Neural cell (in vitro differentiated cells): ENCODE results near the gene PDCD1LG2. TPM values are rescaled to one million over a fixed set of nuclear protein-coding genes. Genes with fewer than 3 reads are reported as not detected.
"Not testable (repeated sequence)": the region's sequence is repeated elsewhere in the genome, so short reads cannot be mapped to it uniquely, and the experiment has no call there.

Experiments
- H2AFZ ChIP-seq: fragments of 200-600, 300-800 bp; sonication (generic), shearing (Covaris generic); 2 replicates; pipeline ENCODE4 v1.6.0; 2014; ENCODE audit warnings: low read depth, mild to moderate bottlenecking, antibody characterized with exemption, low read length, moderate library complexity
- H3F3A ChIP-seq: fragments of 200-600 bp; shearing (Covaris generic); 2 replicates; pipeline ENCODE4 v1.6.1; 2016; ENCODE audit warnings: mild to moderate bottlenecking, moderate library complexity, mixed read lengths, antibody characterized with exemption, low read length; ENCODE audit not compliant: insufficient read depth, poor library complexity, severe bottlenecking
- H3K27ac ChIP-seq: fragments of 200-600, 300-800 bp; sonication (generic), shearing (Covaris generic); 2 replicates; pipeline ENCODE4 v1.5.1; 2014; ENCODE audit warnings: mild to moderate bottlenecking, low read length, moderate library complexity
- H3K27me3 ChIP-seq: fragments of 300-800, 200-600 bp; sonication (generic), shearing (Covaris generic); 2 replicates; pipeline ENCODE4 v1.6.0; 2014; ENCODE audit warnings: mild to moderate bottlenecking, low read depth, low read length, moderate library complexity; ENCODE audit not compliant: insufficient read depth
- H3K36me3 ChIP-seq: fragments of 300-800, 200-600 bp; sonication (generic), shearing (Covaris generic); 2 replicates; pipeline ENCODE4 v1.5.1; 2014; ENCODE audit warnings: mild to moderate bottlenecking, antibody characterized with exemption, low read length, moderate library complexity; ENCODE audit not compliant: insufficient read depth
- H3K4me2 ChIP-seq: fragments of 300-800, 200-600 bp; sonication (generic), shearing (Covaris generic); 2 replicates; pipeline ENCODE4 v1.6.0; 2014; ENCODE audit warnings: mild to moderate bottlenecking, low read length
- H3K4me3 ChIP-seq: fragments of 300-800, 200-600 bp; sonication (generic), shearing (Covaris generic); 2 replicates; pipeline ENCODE4 v1.5.1; 2014; ENCODE audit warnings: mild to moderate bottlenecking, low read length, moderate library complexity
- H3K79me2 ChIP-seq: fragments of 200-600 bp; shearing (Covaris generic); replicated peaks from 2 replicates; pipeline ENCODE4 v1.6.0; 2014; ENCODE audit warnings: mild to moderate bottlenecking, low read length, moderate library complexity; ENCODE audit not compliant: insufficient read depth
- H3K9ac ChIP-seq: fragments of 300-800, 200-600 bp; sonication (generic), shearing (Covaris generic); 2 replicates; pipeline ENCODE4 v1.6.1; 2016; ENCODE audit warnings: mild to moderate bottlenecking, low read length, mixed read lengths
- H3K9me2 ChIP-seq: fragments of 200-600 bp; shearing (Covaris generic); 2 replicates; pipeline ENCODE4 v1.6.1; 2016; ENCODE audit warnings: mild to moderate bottlenecking, low read length, mixed read lengths; ENCODE audit not compliant: insufficient read depth
- H3K9me3 ChIP-seq: fragments of 200-600, 300-800 bp; sonication (generic), shearing (Covaris generic); 2 replicates; pipeline ENCODE4 v1.6.1; 2016; ENCODE audit warnings: mild to moderate bottlenecking, mixed run types, low read length, moderate library complexity, mixed read lengths
- H4K20me1 ChIP-seq: fragments of 200-600 bp; shearing (Covaris generic); 2 replicates; pipeline ENCODE4 v1.6.1; 2016; ENCODE audit warnings: mild to moderate bottlenecking, mixed run types; ENCODE audit not compliant: insufficient read depth
- CTCF ChIP-seq: fragments of 450-650 bp; IDR thresholded peaks from 2 replicates; pipeline ENCODE4 v1.5.1; 2014; ENCODE audit warnings: antibody characterized with exemption, mild to moderate bottlenecking, moderate library complexity; ENCODE audit not compliant: poor library complexity, severe bottlenecking
- EP300 ChIP-seq: fragments of 450-650 bp; conservative IDR thresholded peaks from 2 replicates; pipeline ENCODE4 v1.6.1; 2014; ENCODE audit warnings: antibody characterized with exemption, mild to moderate bottlenecking, moderate library complexity; ENCODE audit not compliant: poor library complexity, severe bottlenecking
- EZH2 ChIP-seq: fragments of 200-600, 300-800 bp; shearing (Covaris generic), sonication (generic); IDR thresholded peaks from 2 replicates; pipeline ENCODE4 v1.6.1; 2014; ENCODE audit warnings: antibody characterized with exemption, low read length, borderline replicate concordance, mild to moderate bottlenecking; ENCODE audit not compliant: insufficient read depth, poor library complexity, severe bottlenecking
- MXI1 ChIP-seq: fragments of 450-650 bp; conservative IDR thresholded peaks from 2 replicates; pipeline ENCODE4 v1.6.1; 2014; ENCODE audit warnings: antibody characterized with exemption, mild to moderate bottlenecking; ENCODE audit not compliant: poor library complexity, severe bottlenecking
- POLR2AphosphoS5 ChIP-seq: IDR thresholded peaks from 2 replicates; pipeline ENCODE4 v1.6.1; 2012
- RAD21 ChIP-seq: fragments of 450-650 bp; conservative IDR thresholded peaks from 2 replicates; pipeline ENCODE4 v1.6.1; 2014; ENCODE audit warnings: antibody characterized with exemption, mild to moderate bottlenecking, moderate library complexity
- REST ChIP-seq: IDR thresholded peaks from 2 replicates; pipeline ENCODE4 v1.6.1; 2012; ENCODE audit warnings: borderline replicate concordance
- SMC3 ChIP-seq: fragments of 450-650 bp; conservative IDR thresholded peaks from 2 replicates; pipeline ENCODE4 v1.6.1; 2014; ENCODE audit warnings: antibody characterized with exemption, mild to moderate bottlenecking, moderate library complexity; ENCODE audit not compliant: poor library complexity
- TAF1 ChIP-seq: IDR thresholded peaks from 2 replicates; pipeline ENCODE4 v1.6.1; 2012; ENCODE audit warnings: low read depth
- polyA minus RNA-seq: library from RNA; depleted of rRNA, polyadenylated mRNA; stranded (reverse); fragments of >200 nt; gene quantifications from 2 replicates; pipeline ENCODE4 v1.2.3, GENCODE V29; 2014
- polyA plus RNA-seq: library from polyadenylated mRNA; depleted of rRNA; stranded (reverse); fragments of >200 nt; gene quantifications from 2 replicates; pipeline ENCODE4 v1.2.3, GENCODE V29; 2014

The PDCD1LG2 gene
- polyA plus RNA-seq: not detected in 2 replicates
- not detected in 2 replicates for polyA minus RNA-seq

- H3F3A ChIP-seq: no peaks in the 10 kb centered on the region
- H3K36me3 ChIP-seq: no peaks in the 10 kb centered on the region
- no peaks in the 10 kb centered on the region for H3K9me2 ChIP-seq
- no peaks in the 10 kb centered on the region for H4K20me1 ChIP-seq
- no peak within 1 kb of the TSS for H3K27ac ChIP-seq
- H3K4me3 ChIP-seq: no peak within 1 kb of the TSS
- H3K9me3 ChIP-seq: no peaks in the 10 kb centered on the region
- no peaks in the 10 kb centered on the region for H3K79me2 ChIP-seq
- no peak within 1 kb of the TSS for H3K9ac ChIP-seq
- TF ChIP-seq REST (no peak), POLR2AphosphoS5 (no peak), RAD21 (no peak), MXI1 (no peak), SMC3 (no peak), EZH2 (no peak), EP300 (no peak), CTCF (no peak), TAF1 (no peak)
- H2AFZ ChIP-seq: no peak within 1 kb of the TSS
- no peaks in the 10 kb centered on the region for H3K27me3 ChIP-seq
- no peak within 1 kb of the TSS for H3K4me2 ChIP-seq
Measured at GRCh38 chr9:5510360-5510931, at the start of gene PDCD1LG2. PDCD1LG2 (plus strand) TSS chr9:5510531; CDS start chr9:5522547, 12,016 bp downstream.

- H3K4me3 ChIP-seq, H4K20me1 ChIP-seq, H3K9me3 ChIP-seq, H3K9ac ChIP-seq, H3K27ac ChIP-seq, H3K79me2 ChIP-seq, H3K27me3 ChIP-seq, H3F3A ChIP-seq, H3K36me3 ChIP-seq, H3K4me2 ChIP-seq, H2AFZ ChIP-seq, H3K9me2 ChIP-seq: not testable (repeated sequence)
Measured at GRCh38 chr9:5464831-5465330, 45.5 kb upstream of the PDCD1LG2 start.
